HepG2 (cell line): ENCODE results near the gene MEAF6. TPM values are rescaled to one million over a fixed set of nuclear protein-coding genes. Genes with fewer than 3 reads are reported as not detected.

Experiments used
- ARNT2 ChIP-seq: sonication (generic); formaldehyde crosslinking; IDR thresholded peaks from 2 replicates; pipeline ENCODE4 v1.8.0; 2022; ENCODE audit warnings: mild to moderate bottlenecking, low read depth, missing genetic modification reagents, moderate library complexity
- ATF7-NPFF ChIP-seq: sonication (generic); formaldehyde crosslinking; IDR thresholded peaks from 2 replicates; pipeline ENCODE4 v1.8.1; 2023; ENCODE audit warnings: mild to moderate bottlenecking, low read depth, missing genetic modification reagents, moderate library complexity
- FOXM1 ChIP-seq: sonication (generic); formaldehyde crosslinking; IDR thresholded peaks from 2 replicates; pipeline ENCODE4 v1.5.0; 2020; ENCODE audit warnings: missing genetic modification reagents
- HHEX ChIP-seq: IDR thresholded peaks from 2 replicates; pipeline ENCODE4 v1.6.1; 2016; ENCODE audit warnings: control low read depth
- HNF4G ChIP-seq, 2 experiments: sonication (generic) in 1 of 2; formaldehyde crosslinking in 1 of 2; IDR thresholded peaks; 2 replicates each; pipeline versions ENCODE4 v1.4.0 to v1.6.1; 2011 to 2020; ENCODE audit warnings: borderline replicate concordance in 2 of 2, low read depth in 2 of 2, mild to moderate bottlenecking in 2 of 2, low read length in 1 of 2, missing genetic modification reagents in 1 of 2, moderate library complexity in 1 of 2
- HOXD1 ChIP-seq: sonication (generic); formaldehyde crosslinking; IDR thresholded peaks from 2 replicates; pipeline ENCODE4 v1.5.0; 2020; ENCODE audit warnings: missing genetic modification reagents
- KDM5B ChIP-seq: sonication (generic); formaldehyde crosslinking; IDR thresholded peaks from 2 replicates; pipeline ENCODE4 v1.4.0; 2020; ENCODE audit warnings: missing genetic modification reagents, mild to moderate bottlenecking, borderline replicate concordance
- MTA1 ChIP-seq: sonication (generic); formaldehyde crosslinking; IDR thresholded peaks from 2 replicates; pipeline ENCODE4 v1.4.0; 2020; ENCODE audit warnings: missing genetic modification reagents, mild to moderate bottlenecking, borderline replicate concordance
- NFE2 ChIP-seq: sonication (generic); formaldehyde crosslinking; IDR thresholded peaks from 2 replicates; pipeline ENCODE4 v1.4.0; 2020; ENCODE audit warnings: missing genetic modification reagents
- NFYB ChIP-seq: sonication (generic); formaldehyde crosslinking; IDR thresholded peaks from 2 replicates; pipeline ENCODE4 v1.4.0; 2020; ENCODE audit warnings: missing genetic modification reagents
- SAFB2 ChIP-seq: sonication (generic); formaldehyde crosslinking; IDR thresholded peaks from 2 replicates; pipeline ENCODE4 v1.5.1; 2020; ENCODE audit warnings: missing genetic modification reagents, low read depth, mild to moderate bottlenecking, borderline replicate concordance
- SETDB1 ChIP-seq: sonication (generic); formaldehyde crosslinking; IDR thresholded peaks from 2 replicates; pipeline ENCODE4 v1.5.1; 2020; ENCODE audit warnings: missing genetic modification reagents, mild to moderate bottlenecking, borderline replicate concordance
- SRSF4 ChIP-seq: fragments of 200-400 bp; formaldehyde crosslinking; IDR thresholded peaks from one replicate; pipeline ENCODE4 v1.6.1; 2018; ENCODE audit warnings: mild to moderate bottlenecking, low read depth, low read length, moderate library complexity; ENCODE audit not compliant: poor library complexity, severe bottlenecking
- ZFP36L2 ChIP-seq: sonication (generic); formaldehyde crosslinking; IDR thresholded peaks from 2 replicates; pipeline ENCODE4 v1.4.0; 2020; ENCODE audit warnings: missing genetic modification reagents
- ZNF251 ChIP-seq: sonication (generic); formaldehyde crosslinking; IDR thresholded peaks from 2 replicates; pipeline ENCODE4 v1.9.0; 2021; ENCODE audit warnings: mild to moderate bottlenecking, missing genetic modification reagents
- ZNF292 ChIP-seq: sonication (generic); formaldehyde crosslinking; IDR thresholded peaks from 2 replicates; pipeline ENCODE4 v1.8.1; 2022; ENCODE audit warnings: mild to moderate bottlenecking, low read depth, missing genetic modification reagents, borderline replicate concordance
- ZNF484 ChIP-seq: sonication (generic); formaldehyde crosslinking; IDR thresholded peaks from 2 replicates; pipeline ENCODE4 v1.5.1; 2020; ENCODE audit warnings: mild to moderate bottlenecking, low read depth, missing genetic modification reagents, borderline replicate concordance
- ZNF530 ChIP-seq: sonication (generic); formaldehyde crosslinking; IDR thresholded peaks from 2 replicates; pipeline ENCODE4 v1.5.0; 2020; ENCODE audit warnings: low read depth, mild to moderate bottlenecking, missing genetic modification reagents
- polyA plus RNA-seq, 8 experiments: library from polyadenylated mRNA; depleted of rRNA in 3 of 8; stranded (reverse) in 7 of 8; unstranded in 1 of 8; fragments of >200 nt; fragmentation: Illumina TruSeq in 4 of 8; extraction: Trizol in 4 of 8; gene quantifications; 2 replicates each; pipeline versions ENCODE4 v1.2.1 to v1.2.3, GENCODE V29; 2011 to 2016; ENCODE audit warnings: low read depth in 4 of 8, missing spikeins in 1 of 8, mixed read lengths in 1 of 8; ENCODE audit not compliant: insufficient read depth in 1 of 8
- total RNA-seq, 5 experiments: library from RNA; depleted of rRNA; stranded (reverse); fragments of >200 nt; fragmentation: Illumina TruSeq; extraction: Trizol; gene quantifications; 2 replicates each; pipeline ENCODE4 v1.2.3, GENCODE V29; 2016; ENCODE audit warnings: low read depth in 1 of 5
- TF ChIP-seq, protein P1 (sequence below): IDR thresholded peaks from 2 replicates; pipeline ENCODE4 v1.6.1; 2016
- TF ChIP-seq, protein P2 (sequence below): sonication (generic); formaldehyde crosslinking; IDR thresholded peaks from 2 replicates; pipeline ENCODE4 v1.4.0; 2020; ENCODE audit warnings: missing genetic modification reagents
- TF ChIP-seq, protein P3 (sequence below): IDR thresholded peaks from 2 replicates; pipeline ENCODE4 v1.6.1; 2018; ENCODE audit warnings: missing genetic modification reagents
- TF ChIP-seq, protein P4 (sequence below), 2 experiments: sonication (generic) in 1 of 2; formaldehyde crosslinking in 1 of 2; IDR thresholded peaks; 2 replicates each; pipeline versions ENCODE4 v1.5.1 to v1.6.1; 2011 to 2020; ENCODE audit warnings: borderline replicate concordance in 1 of 2, low read depth in 1 of 2, low read length in 1 of 2, mild to moderate bottlenecking in 1 of 2, missing genetic modification reagents in 1 of 2, moderate library complexity in 1 of 2

MEAF6 gene
- total and polyA plus RNA-seq, 2 of the 13 experiments (the other 11 are each of a cell fraction or from before 2014, with no cell fraction given), result 29.5 to 45.6 TPM

DNA sequence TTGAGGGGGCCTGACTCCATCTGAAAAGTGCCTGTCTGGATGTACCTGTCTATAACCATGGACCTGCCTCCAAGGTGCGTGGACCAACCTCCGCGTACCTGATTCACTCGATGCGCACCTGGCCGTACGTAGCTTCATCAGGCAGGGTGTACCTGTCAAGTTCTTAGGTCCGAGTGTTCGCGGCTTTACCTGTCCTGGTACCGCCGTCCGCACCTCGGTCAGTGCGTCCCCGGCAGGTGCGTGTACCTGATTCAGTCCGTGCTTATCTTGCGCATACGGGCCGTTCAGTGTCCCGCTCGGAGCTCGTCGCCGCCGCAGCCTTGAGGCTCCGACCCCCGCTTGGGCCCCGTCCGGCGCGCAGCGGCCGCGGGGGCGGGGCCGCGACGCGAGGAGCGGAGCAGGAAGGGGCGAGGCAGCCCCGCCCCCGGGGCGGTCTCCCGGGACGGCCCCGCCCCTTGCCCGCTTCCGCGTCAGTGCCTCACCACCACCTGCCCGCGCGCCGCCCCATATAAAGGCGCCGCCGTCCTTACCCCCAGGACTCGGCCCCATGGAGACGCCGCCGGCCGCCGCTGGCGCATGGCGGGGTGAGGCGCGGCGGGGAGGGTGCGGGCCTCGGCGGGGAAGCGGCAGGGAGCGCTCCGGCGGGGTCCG, 40.4 kb downstream of the MEAF6 start, which contains the start of gene ZC3H12A (continued):
- TF ChIP-seq SRSF4, result no peak
- TF ChIP-seq NFYB (CRISPR knock-in tag), result no peak
- TF ChIP-seq, protein P1, sequence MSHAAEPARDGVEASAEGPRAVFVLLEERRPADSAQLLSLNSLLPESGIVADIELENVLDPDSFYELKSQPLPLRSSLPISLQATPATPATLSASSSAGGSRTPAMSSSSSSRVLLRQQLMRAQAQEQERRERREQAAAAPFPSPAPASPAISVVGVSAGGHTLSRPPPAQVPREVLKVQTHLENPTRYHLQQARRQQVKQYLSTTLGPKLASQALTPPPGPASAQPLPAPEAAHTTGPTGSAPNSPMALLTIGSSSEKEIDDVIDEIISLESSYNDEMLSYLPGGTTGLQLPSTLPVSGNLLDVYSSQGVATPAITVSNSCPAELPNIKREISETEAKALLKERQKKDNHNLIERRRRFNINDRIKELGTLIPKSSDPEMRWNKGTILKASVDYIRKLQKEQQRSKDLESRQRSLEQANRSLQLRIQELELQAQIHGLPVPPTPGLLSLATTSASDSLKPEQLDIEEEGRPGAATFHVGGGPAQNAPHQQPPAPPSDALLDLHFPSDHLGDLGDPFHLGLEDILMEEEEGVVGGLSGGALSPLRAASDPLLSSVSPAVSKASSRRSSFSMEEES (CRISPR knock-in tag), result peak; percentile 25; the same call in 1 of the 2 replicates
- no peak for TF ChIP-seq ZNF530 (CRISPR knock-in tag)
- TF ChIP-seq MTA1 (CRISPR knock-in tag), result no peak
- no peak for TF ChIP-seq NFE2 (CRISPR knock-in tag)
- TF ChIP-seq, protein P2, sequence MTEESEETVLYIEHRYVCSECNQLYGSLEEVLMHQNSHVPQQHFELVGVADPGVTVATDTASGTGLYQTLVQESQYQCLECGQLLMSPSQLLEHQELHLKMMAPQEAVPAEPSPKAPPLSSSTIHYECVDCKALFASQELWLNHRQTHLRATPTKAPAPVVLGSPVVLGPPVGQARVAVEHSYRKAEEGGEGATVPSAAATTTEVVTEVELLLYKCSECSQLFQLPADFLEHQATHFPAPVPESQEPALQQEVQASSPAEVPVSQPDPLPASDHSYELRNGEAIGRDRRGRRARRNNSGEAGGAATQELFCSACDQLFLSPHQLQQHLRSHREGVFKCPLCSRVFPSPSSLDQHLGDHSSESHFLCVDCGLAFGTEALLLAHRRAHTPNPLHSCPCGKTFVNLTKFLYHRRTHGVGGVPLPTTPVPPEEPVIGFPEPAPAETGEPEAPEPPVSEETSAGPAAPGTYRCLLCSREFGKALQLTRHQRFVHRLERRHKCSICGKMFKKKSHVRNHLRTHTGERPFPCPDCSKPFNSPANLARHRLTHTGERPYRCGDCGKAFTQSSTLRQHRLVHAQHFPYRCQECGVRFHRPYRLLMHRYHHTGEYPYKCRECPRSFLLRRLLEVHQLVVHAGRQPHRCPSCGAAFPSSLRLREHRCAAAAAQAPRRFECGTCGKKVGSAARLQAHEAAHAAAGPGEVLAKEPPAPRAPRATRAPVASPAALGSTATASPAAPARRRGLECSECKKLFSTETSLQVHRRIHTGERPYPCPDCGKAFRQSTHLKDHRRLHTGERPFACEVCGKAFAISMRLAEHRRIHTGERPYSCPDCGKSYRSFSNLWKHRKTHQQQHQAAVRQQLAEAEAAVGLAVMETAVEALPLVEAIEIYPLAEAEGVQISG (CRISPR knock-in tag), result peak; percentile 56
- TF ChIP-seq ZNF292 (CRISPR knock-in tag), result no peak
- no peak for TF ChIP-seq SAFB2 (CRISPR knock-in tag)
- TF ChIP-seq ZNF251, result no peak
- TF ChIP-seq ATF7-NPFF (CRISPR knock-in tag), result no peak
- TF ChIP-seq FOXM1 (CRISPR knock-in tag), result no peak
- TF ChIP-seq HOXD1 (CRISPR knock-in tag), result no peak
- no peak for TF ChIP-seq ZNF484 (CRISPR knock-in tag)
- no peak for TF ChIP-seq SETDB1 (CRISPR knock-in tag)
- TF ChIP-seq ZFP36L2 (CRISPR knock-in tag), result no peak
- TF ChIP-seq, protein P3, sequence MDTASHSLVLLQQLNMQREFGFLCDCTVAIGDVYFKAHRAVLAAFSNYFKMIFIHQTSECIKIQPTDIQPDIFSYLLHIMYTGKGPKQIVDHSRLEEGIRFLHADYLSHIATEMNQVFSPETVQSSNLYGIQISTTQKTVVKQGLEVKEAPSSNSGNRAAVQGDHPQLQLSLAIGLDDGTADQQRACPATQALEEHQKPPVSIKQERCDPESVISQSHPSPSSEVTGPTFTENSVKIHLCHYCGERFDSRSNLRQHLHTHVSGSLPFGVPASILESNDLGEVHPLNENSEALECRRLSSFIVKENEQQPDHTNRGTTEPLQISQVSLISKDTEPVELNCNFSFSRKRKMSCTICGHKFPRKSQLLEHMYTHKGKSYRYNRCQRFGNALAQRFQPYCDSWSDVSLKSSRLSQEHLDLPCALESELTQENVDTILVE, result no peak
- 0 out of 2 replicates have a peak, but pooled peaks have one; percentile 64 for TF ChIP-seq KDM5B (CRISPR knock-in tag)
- peak; percentile 67; the same call in 1 of the 2 replicates for TF ChIP-seq ARNT2
- no peak for TF ChIP-seq HNF4G (IDR thresholded peaks at IDR 0.05; ENCODE audit: borderline replicate concordance, low read depth, low read length)
- TF ChIP-seq HNF4G (CRISPR knock-in tag; IDR thresholded peaks at IDR 0.05; ENCODE audit: borderline replicate concordance, low read depth), result no peak
- TF ChIP-seq HHEX, result no peak
- TF ChIP-seq, protein P4, sequence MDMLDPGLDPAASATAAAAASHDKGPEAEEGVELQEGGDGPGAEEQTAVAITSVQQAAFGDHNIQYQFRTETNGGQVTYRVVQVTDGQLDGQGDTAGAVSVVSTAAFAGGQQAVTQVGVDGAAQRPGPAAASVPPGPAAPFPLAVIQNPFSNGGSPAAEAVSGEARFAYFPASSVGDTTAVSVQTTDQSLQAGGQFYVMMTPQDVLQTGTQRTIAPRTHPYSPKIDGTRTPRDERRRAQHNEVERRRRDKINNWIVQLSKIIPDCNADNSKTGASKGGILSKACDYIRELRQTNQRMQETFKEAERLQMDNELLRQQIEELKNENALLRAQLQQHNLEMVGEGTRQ (IDR thresholded peaks at IDR 0.05; ENCODE audit: low read depth, low read length), result no peak
- TF ChIP-seq, protein P4 (CRISPR knock-in tag; IDR thresholded peaks at IDR 0.05; ENCODE audit: borderline replicate concordance), result no peak
